Suprapubic skin (tissue), 3 donors: ENCODE data around the gene ADARB1.

ENCODE experiments used
- CTCF ChIP-seq, 2 donors: fragments of 200-600 bp in 1 of 2; fragments of 450-650 bp in 1 of 2; sonication (generic) in 1 of 2; IDR thresholded peaks; one replicate each; pipeline ENCODE4 v1.5.1; 2016 to 2019; ENCODE audit warnings: antibody characterized with exemption in 2 of 2, mild to moderate bottlenecking in 1 of 2, moderate library complexity in 1 of 2
- EP300 ChIP-seq: sonication (generic); formaldehyde crosslinking; IDR thresholded peaks from one replicate; pipeline ENCODE4 v1.6.1; 2017; ENCODE audit warnings: antibody characterized with exemption
- POLR2A ChIP-seq, 2 donors: fragments of 450-650 bp; IDR thresholded peaks; one replicate each; pipeline ENCODE4 v1.6.1; 2017; ENCODE audit warnings: antibody characterized with exemption in 2 of 2, mild to moderate bottlenecking in 2 of 2, moderate library complexity in 2 of 2

- no peak for TF ChIP-seq EP300
- TF ChIP-seq CTCF (IDR thresholded peaks at IDR 0.05) = no peak
- no peak for TF ChIP-seq POLR2A (IDR thresholded peaks at IDR 0.05)
Measured at GRCh38 chr21:45154511-45155508, 80.4 kb downstream of the ADARB1 start.
